ENCODE measurements around the gene JAM2. TPM values are rescaled to one million over a fixed set of nuclear protein-coding genes. Genes with fewer than 3 reads are reported as not detected.

Gene JAM2
- total and polyA plus RNA-seq, 2 of the 4 experiments (the other 2 are of a cell fraction) = 0.72 to 2.1 TPM

- H2BK15ac ChIP-seq (ENCODE audit: low read depth, low read length) = no peak overlapping the region
- whole genome bisulfite sequencing, 2 experiments (ENCODE audit: extremely low coverage in 2 of 2, insufficient read length in 1 of 2) = no CpG with 5 or more reads among the region's 1 CpG
- H3K9me1 ChIP-seq (ENCODE audit: insufficient read depth, low read length) = no peaks in the 10 kb centered on the region; the same call in 1 of the 2 replicates
- H2AK9ac ChIP-seq (replicated peaks; ENCODE audit: low read depth, low read length, poor library complexity) = no peak overlapping the region
- no peak overlapping the region for H4K91ac ChIP-seq (ENCODE audit: insufficient read depth, low read depth, low read length)
- H2BK20ac ChIP-seq (ENCODE audit: low read depth, low read length) = no peak overlapping the region
- H3K4me2 ChIP-seq (ENCODE audit: low read depth, low read length) = no peak overlapping the region
- H3K4me1 ChIP-seq (ENCODE audit: control insufficient read depth, insufficient read depth, low read length) = peaks cover 5% of the 10 kb centered on the region
- dilution Hi-C loops (cut with HindIII; ENCODE audit: low sequenced_read_pairs, unreplicated experiment) = no loop called here
- no peaks in the 10 kb centered on the region for H3K27me3 ChIP-seq (ENCODE audit: control insufficient read depth, insufficient read depth, low read length)
- no peak for DNase-seq
- peaks cover 15% of the 10 kb centered on the region; the same call in 1 of the 2 replicates for H3K36me3 ChIP-seq (ENCODE audit: control insufficient read depth, insufficient read depth, low read length)
- no peak overlapping the region for H2AFZ ChIP-seq (replicated peaks; ENCODE audit: low read length, poor library complexity)
- H3K18ac ChIP-seq (ENCODE audit: low read depth, low read length) = no peak overlapping the region
- no peak overlapping the region for H3K4ac ChIP-seq (ENCODE audit: low read depth, low read length)
- H4K5ac ChIP-seq (ENCODE audit: low read depth, low read length) = no peak overlapping the region
- no peaks in the 10 kb centered on the region for H4K20me1 ChIP-seq (ENCODE audit: insufficient read depth, low read length)
- H2BK5ac ChIP-seq (ENCODE audit: low read depth, low read length, poor library complexity, severe bottlenecking) = no peak overlapping the region
- no peak overlapping the region for H3K27ac ChIP-seq (ENCODE audit: insufficient read depth, low read length)
- in situ Hi-C loops (cut with MboI; ENCODE audit: low sequenced_read_pairs) = no loop called here
- intact Hi-C loops (cut with micrococcal nuclease) = loop anchor here (1.0 kb wide), 1 partner anchor 40 kb away; no protein-coding TSS in a partner anchor
- no peak overlapping the region for H3K4me3 ChIP-seq (ENCODE audit: insufficient read depth, low read depth, low read length)
- BruUV-seq (replicated peaks) = no TSS peak
- TF ChIP-seq MXI1 (IDR thresholded peaks at IDR 0.05; ENCODE audit: borderline replicate concordance, low read depth, low read length) (no peak), FOS (IDR thresholded peaks at IDR 0.05; ENCODE audit: low read depth, low read length) (no peak), NFE2L2 (IDR thresholded peaks at IDR 0.05; ENCODE audit: low read depth, low read length) (no peak), CEBPB (IDR thresholded peaks at IDR 0.05; ENCODE audit: low read depth, low read length) (no peak), POLR2A (IDR thresholded peaks at IDR 0.05; ENCODE audit: low read depth, low read length) (no peak), MAFK (IDR thresholded peaks at IDR 0.05; ENCODE audit: low read depth, low read length) (no peak), RFX5 (IDR thresholded peaks at IDR 0.05; ENCODE audit: low read depth, low read length) (no peak), USF2 (IDR thresholded peaks at IDR 0.05; ENCODE audit: low read depth, low read length) (no peak), MAZ (IDR thresholded peaks at IDR 0.05; ENCODE audit: borderline replicate concordance, low read depth, low read length) (no peak), BHLHE40 (IDR thresholded peaks at IDR 0.05; ENCODE audit: low read depth, low read length) (no peak), ELK1 (IDR thresholded peaks at IDR 0.05; ENCODE audit: borderline replicate concordance, low read depth, low read length) (no peak), RCOR1 (IDR thresholded peaks at IDR 0.05; ENCODE audit: insufficient replicate concordance, low read length) (no peak), SMC3 (IDR thresholded peaks at IDR 0.05; ENCODE audit: low read depth, low read length) (no peak), RAD21 (IDR thresholded peaks at IDR 0.05; ENCODE audit: low read length) (no peak), CHD1 (IDR thresholded peaks at IDR 0.05; ENCODE audit: low read depth, low read length) (no peak), CTCF (conservative IDR thresholded peaks at IDR 0.05; ENCODE audit: low read depth, low read length) (no peak)
- ChIA-PET CTCF (no interaction called here), POLR2A (ENCODE audit: unreplicated experiment) (no interaction called here)
- H3K23ac ChIP-seq (ENCODE audit: low read depth, low read length) = no peak overlapping the region
- no peak overlapping the region for H2AK5ac ChIP-seq (ENCODE audit: low read depth, low read length)
- H3K56ac ChIP-seq (ENCODE audit: extremely low read depth, insufficient read depth, low read length) = no peak overlapping the region
- 0 out of 4 replicates have a peak, but pooled peaks cover 3 to 4% of the 10 kb centered on the region in 2 experiments for H3K79me1 ChIP-seq (ENCODE audit: low read depth in 1 of 2, low read length in 2 of 2)
- no peak for ATAC-seq (ENCODE audit: low read depth)
- H2BK120ac ChIP-seq (ENCODE audit: low read depth, low read length) = no peak overlapping the region
- H3K9ac ChIP-seq (ENCODE audit: low read depth, low read length) = no peak overlapping the region
- no peak overlapping the region for H4K8ac ChIP-seq (ENCODE audit: low read depth in 2 of 2, low read length in 2 of 2)
- no peak overlapping the region for H3K14ac ChIP-seq (replicated peaks; ENCODE audit: low read depth, low read length)
- no peaks in the 10 kb centered on the region for H3K9me3 ChIP-seq (ENCODE audit: control insufficient read depth, insufficient read depth, low read length)
These were observed 121.6 kb downstream of the JAM2 start for GRCh38 chr21:25760677-25761076.
